Spleen (tissue), 11 donors: ENCODE results near the gene PGAP2. TPM values are rescaled to one million over a fixed set of nuclear protein-coding genes. Genes with fewer than 3 reads are reported as not detected.
A peak's percentile ranks its signal among the peaks of the same experiment; 100 is the strongest.

Experiments
- DNase-seq: peaks from one replicate; pipeline ENCODE4 v3.0.0-alpha.2; 2020
- H3K27ac ChIP-seq, 8 donors: fragments of 200-600 bp; sonication (generic) in 7 of 8; 1 replicate in 4 of 8; 2 replicates in 4 of 8; pipeline versions ENCODE4 v1.5.0 to v1.8.0; 2016 to 2021; ENCODE audit warnings: inconsistent platforms in 4 of 8, mild to moderate bottlenecking in 4 of 8, moderate library complexity in 1 of 8
- H3K27me3 ChIP-seq, 7 donors: fragments of 200-600 bp; sonication (generic) in 6 of 7; replicated peaks in 1 of 7; 1 replicate in 4 of 7; 2 replicates in 3 of 7; pipeline versions ENCODE4 v1.5.0 to v1.8.0; 2016 to 2021; ENCODE audit warnings: inconsistent platforms in 3 of 7, mild to moderate bottlenecking in 1 of 7
- H3K36me3 ChIP-seq, 6 donors: fragments of 200-600 bp; sonication (generic) in 5 of 6; 1 replicate in 4 of 6; 2 replicates in 2 of 6; pipeline versions ENCODE4 v1.5.0 to v1.8.0; 2016 to 2021; ENCODE audit warnings: inconsistent platforms in 2 of 6
- H3K4me1 ChIP-seq, 6 donors: fragments of 200-600 bp; sonication (generic) in 5 of 6; 1 replicate in 3 of 6; 2 replicates in 3 of 6; pipeline versions ENCODE4 v1.5.0 to v1.8.0; 2016 to 2021; ENCODE audit warnings: inconsistent platforms in 3 of 6
- H3K4me3 ChIP-seq, 8 donors: fragments of 200-600 bp; sonication (generic) in 7 of 8; 1 replicate in 4 of 8; 2 replicates in 4 of 8; pipeline versions ENCODE4 v1.5.0 to v1.8.0; 2016 to 2021; ENCODE audit warnings: inconsistent platforms in 4 of 8, mild to moderate bottlenecking in 4 of 8, moderate library complexity in 2 of 8
- H3K9me3 ChIP-seq, 8 donors: fragments of 200-600 bp; sonication (generic) in 7 of 8; 1 replicate in 4 of 8; 2 replicates in 4 of 8; pipeline versions ENCODE4 v1.5.0 to v1.8.0; 2016 to 2021; ENCODE audit warnings: inconsistent platforms in 4 of 8
- POLR2A ChIP-seq, 3 donors: fragments of 450-650 bp; IDR thresholded peaks; one replicate each; pipeline ENCODE4 v1.5.1; 2017; ENCODE audit warnings: antibody characterized with exemption in 3 of 3, mild to moderate bottlenecking in 1 of 3
- POLR2AphosphoS5 ChIP-seq, 3 donors: sonication (generic); formaldehyde crosslinking; IDR thresholded peaks; one replicate each; pipeline ENCODE4 v1.5.1; 2017; ENCODE audit warnings: antibody characterized with exemption in 3 of 3
- WGBS, 5 donors: extraction: QIAGEN DNeasy Blood & Tissue Kit in 3 of 5; methylation state at CpG; one replicate each; pipeline versions ENCODE4 v1.1.5 to v1.1.7; 2013 to 2018; 5-methylcytosine and 5-hydroxymethylcytosine counted together
- intact Hi-C: fragments of 100-400 bp; cut with DNase I; formaldehyde crosslinking; loops from one replicate; pipeline ENCODE4 v1.15.0; 2023; ENCODE audit warnings: low total_unique reads
- polyA plus RNA-seq, 3 donors: library from polyadenylated mRNA; stranded (reverse); fragments of 200-250 nt; gene quantifications; one replicate each; pipeline ENCODE4 v1.2.1, GENCODE V29; 2013
- total RNA-seq, 7 donors: library from RNA; depleted of rRNA in 3 of 7; stranded (reverse); fragments of >200 nt in 3 of 7; fragmentation: NEBNext Ultra II Directional in 4 of 7; extraction: Animal tissue kit (Norgen Biotek cat#: 25700) in 4 of 7; gene quantifications; one replicate each; pipeline versions ENCODE4 v1.1.0 to v1.2.1, GENCODE V29; 2016 to 2021
- TF ChIP-seq, protein P1 (sequence below), 11 experiments: fragments of 200-600 bp in 7 of 11; fragments of 450-650 bp in 4 of 11; sonication (generic) in 4 of 11; IDR thresholded peaks in 8 of 11; conservative IDR thresholded peaks in 3 of 11; 1 replicate in 7 of 11; 2 replicates in 4 of 11; pipeline versions ENCODE4 v1.4.0 to v1.8.0; 2016 to 2021; ENCODE audit warnings: antibody characterized with exemption in 11 of 11, inconsistent platforms in 4 of 11, mild to moderate bottlenecking in 1 of 11
- donor health status: healthy with polysubstance abuse.
- donor health status: DM: no; HTN: no; CAD: no; lungs with moderate emphysema.
- donor health status: DM: no; HTN: no; CAD: no.
- donor health status: Bipolar disorder and iron deficiency.
- donor health status: healthy.
- donor health status: DM: no; HTN: no; CAD: no.
- donor health status: DM: yes; HTN: yes; CAD: no.

Gene PGAP2
- total and polyA plus RNA-seq, 10 donors, result 10.7 to 22.2 (median 15.0) TPM

DNA sequence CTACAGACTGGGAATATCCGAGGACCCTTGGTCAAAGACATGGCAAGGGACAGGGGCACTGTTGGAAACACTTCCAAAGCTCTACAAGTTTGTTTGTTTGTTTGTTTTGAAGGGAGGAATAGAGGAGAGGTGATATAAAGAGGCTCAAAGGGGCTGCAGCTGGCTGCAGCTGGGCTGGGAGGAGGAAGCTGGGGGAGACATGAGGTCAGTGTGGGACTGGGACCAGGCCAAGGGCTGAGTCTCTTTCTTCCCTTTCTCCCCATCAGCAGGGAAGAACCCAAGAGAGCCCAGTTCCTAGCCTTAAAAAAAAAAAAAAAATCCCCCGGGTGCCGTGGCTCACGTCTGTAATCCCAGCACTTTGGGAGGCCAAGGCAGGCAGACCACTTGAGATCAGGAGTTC lies 27.4 kb downstream of the PGAP2 start:
- H3K9me3 ChIP-seq, result no peaks in the 10 kb centered on the region
- TF ChIP-seq, protein P1, sequence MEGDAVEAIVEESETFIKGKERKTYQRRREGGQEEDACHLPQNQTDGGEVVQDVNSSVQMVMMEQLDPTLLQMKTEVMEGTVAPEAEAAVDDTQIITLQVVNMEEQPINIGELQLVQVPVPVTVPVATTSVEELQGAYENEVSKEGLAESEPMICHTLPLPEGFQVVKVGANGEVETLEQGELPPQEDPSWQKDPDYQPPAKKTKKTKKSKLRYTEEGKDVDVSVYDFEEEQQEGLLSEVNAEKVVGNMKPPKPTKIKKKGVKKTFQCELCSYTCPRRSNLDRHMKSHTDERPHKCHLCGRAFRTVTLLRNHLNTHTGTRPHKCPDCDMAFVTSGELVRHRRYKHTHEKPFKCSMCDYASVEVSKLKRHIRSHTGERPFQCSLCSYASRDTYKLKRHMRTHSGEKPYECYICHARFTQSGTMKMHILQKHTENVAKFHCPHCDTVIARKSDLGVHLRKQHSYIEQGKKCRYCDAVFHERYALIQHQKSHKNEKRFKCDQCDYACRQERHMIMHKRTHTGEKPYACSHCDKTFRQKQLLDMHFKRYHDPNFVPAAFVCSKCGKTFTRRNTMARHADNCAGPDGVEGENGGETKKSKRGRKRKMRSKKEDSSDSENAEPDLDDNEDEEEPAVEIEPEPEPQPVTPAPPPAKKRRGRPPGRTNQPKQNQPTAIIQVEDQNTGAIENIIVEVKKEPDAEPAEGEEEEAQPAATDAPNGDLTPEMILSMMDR (IDR thresholded peaks at IDR 0.05 in 8 of 11, conservative IDR thresholded peaks at IDR 0.05 in 3 of 11), result no peak
- peak in 1 of 3 donors; percentile 28 for TF ChIP-seq POLR2AphosphoS5 (IDR thresholded peaks at IDR 0.05)
- peak overlapping the region in 4 of 8 donors; percentile 70 to 96 (median 88) for H3K4me3 ChIP-seq
- H3K27me3 ChIP-seq, result no peaks in the 10 kb centered on the region
- H3K27ac ChIP-seq, result peak overlapping the region; percentile 22 to 100 (median 98)
- DNase-seq, result peak; percentile 70
- peaks cover 0 to 50% (median under 1%) of the 10 kb centered on the region in 6 donors for H3K36me3 ChIP-seq
- peaks cover 74 to 95% (median 88%) of the 10 kb centered on the region in 6 donors for H3K4me1 ChIP-seq
- WGBS, 5 donors, result 32 to 52% (median 38%) methylated on average over 4 of the region's 4 CpGs
- intact Hi-C loops, result no loop called here

- 4 to 15% (median 9%) methylated on average over 5 of the region's 5 CpGs for WGBS, 5 donors
- H3K4me1 ChIP-seq, result peaks cover 66 to 90% (median 81%) of the 10 kb centered on the region in 6 donors
- TF ChIP-seq, protein P1 (IDR thresholded peaks at IDR 0.05 in 8 of 11, conservative IDR thresholded peaks at IDR 0.05 in 3 of 11), result no peak
- TF ChIP-seq POLR2AphosphoS5 (IDR thresholded peaks at IDR 0.05) (peak; percentile 68 to 76 (median 75)), POLR2A (IDR thresholded peaks at IDR 0.05) (peak in 1 of 3 donors; percentile 12)
- intact Hi-C loops, result no loop called here
- peaks cover 0 to 39% (median 0%) of the 10 kb centered on the region in 6 donors for H3K36me3 ChIP-seq
- H3K9me3 ChIP-seq, result no peaks in the 10 kb centered on the region
- DNase-seq, result peak; percentile 94
- H3K27ac ChIP-seq, result peak overlapping the region; percentile 64 to 100 (median 98)
- no peaks in the 10 kb centered on the region for H3K27me3 ChIP-seq
- peak overlapping the region in 6 of 8 donors; percentile 70 to 96 (median 82) for H3K4me3 ChIP-seq
These were observed 28.5 kb downstream of the PGAP2 start for GRCh38 chr11:3836903-3837302.

- TF ChIP-seq POLR2AphosphoS5 (IDR thresholded peaks at IDR 0.05), result peak in 2 of 3 donors; percentile 37 to 76
- no peak for TF ChIP-seq POLR2A (IDR thresholded peaks at IDR 0.05)
- peak overlapping the region; percentile 64 to 100 (median 98) for H3K27ac ChIP-seq
- no peaks in the 10 kb centered on the region for H3K9me3 ChIP-seq
- H3K4me3 ChIP-seq, result peak overlapping the region in 7 of 8 donors; percentile 10 to 96 (median 81)
- 19 to 58% (median 25%) methylated on average over 1 of the region's 1 CpG for WGBS, 5 donors
- DNase-seq, result peak; percentile 83
- H3K4me1 ChIP-seq, result peaks cover 58 to 85% (median 76%) of the 10 kb centered on the region in 6 donors
- H3K36me3 ChIP-seq, result peaks cover 0 to 35% (median 0%) of the 10 kb centered on the region in 6 donors
- intact Hi-C loops, result no loop called here
- no peaks in the 10 kb centered on the region for H3K27me3 ChIP-seq
These were observed 29.4 kb downstream of the PGAP2 start for GRCh38 chr11:3837793-3838192.

- TF ChIP-seq, protein P1 (IDR thresholded peaks at IDR 0.05 in 8 of 11, conservative IDR thresholded peaks at IDR 0.05 in 3 of 11), result no peak
- no peak for TF ChIP-seq POLR2A (IDR thresholded peaks at IDR 0.05)
- no peak for TF ChIP-seq POLR2AphosphoS5 (IDR thresholded peaks at IDR 0.05)
- Histone ChIP-seq H3K27ac (peak overlapping the region; percentile 64 to 100 (median 98)), H3K9me3 (no peaks in the 10 kb centered on the region), H3K4me3 (peak overlapping the region; percentile 22 to 96 (median 80)), H3K27me3 (no peaks in the 10 kb centered on the region), H3K36me3 (peaks cover 0 to 28% (median 0%) of the 10 kb centered on the region in 6 donors), H3K4me1 (peaks cover 55 to 78% (median 69%) of the 10 kb centered on the region in 6 donors)
- intact Hi-C loops, result no loop called here
- 39 to 51% (median 46%) methylated on average over 2 of the region's 2 CpGs for WGBS, 5 donors
- DNase-seq, result no peak
These were observed 30.1 kb downstream of the PGAP2 start for GRCh38 chr11:3838504-3838903.
